Activated naive CD4-positive, alpha-beta T cell treated with Interleukin-2 at 50 U/mL for 16 hours (primary cell): ENCODE measurements around the gene LCE3D.
"Not testable (repeated sequence)": the region's sequence is repeated elsewhere in the genome, so short reads cannot be mapped to it uniquely, and the experiment has no call there.

ENCODE experiments used
- DNase-seq: peaks from one replicate; pipeline ENCODE4 v3.0.0-alpha.2; 2020

Gene LCE3D

GRCh38 chr1:152580433-152580832 is at the start of gene LCE3D:
Gene LCE3D, minus strand, starts transcription at chr1:152580516. Its CDS starts 580 bp downstream, at chr1:152579936.
- DNase-seq, result no peak

GRCh38 chr1:152626744-152627143 is 46.4 kb upstream of the LCE3D start:
- DNase-seq, result no peak

GRCh38 chr1:152623203-152623844 is 43.0 kb upstream of the LCE3D start:
- no peak for DNase-seq

GRCh38 chr1:152622803-152623202 is 42.5 kb upstream of the LCE3D start, which contains the start of gene LCE3A:
Gene LCE3A, minus strand, starts transcription at chr1:152623103. Its CDS starts 0 bp downstream, at chr1:152623103.
- DNase-seq, result no peak

- no peak for DNase-seq
Measured at GRCh38 chr1:152621993-152622392, 41.7 kb upstream of the LCE3D start.

- DNase-seq, result no peak
Measured at GRCh38 chr1:152613511-152613910, 33.2 kb upstream of the LCE3D start, which contains the start of gene LCE3B. Gene LCE3B, plus strand, starts transcription at chr1:152613811. Its CDS starts 0 bp downstream, at chr1:152613811.

GRCh38 chr1:152599934-152600333 is 19.6 kb upstream of the LCE3D start, which contains the start of gene LCE3C:
Gene LCE3C, plus strand, starts transcription at chr1:152600234. Its CDS starts 498 bp downstream, at chr1:152600732.
- DNase-seq, result no peak

GRCh38 chr1:152596986-152597385 is 16.7 kb upstream of the LCE3D start:
- DNase-seq, result no peak

GRCh38 chr1:152585586-152585985 is 5.3 kb upstream of the LCE3D start:
- no peak for DNase-seq

- DNase-seq, result no peak
Measured at GRCh38 chr1:152582647-152583046, 2.3 kb upstream of the LCE3D start.

- DNase-seq, result not testable (repeated sequence)
Measured at GRCh38 chr1:152579526-152579925, 790 bp downstream of the LCE3D start.

GRCh38 chr1:152577168-152577567 is 3.1 kb downstream of the LCE3D start:
- DNase-seq, result no peak

GRCh38 chr1:152566681-152567080 is 13.6 kb downstream of the LCE3D start, which contains the start of gene LCE3E:
Gene LCE3E, minus strand, starts transcription at chr1:152566780. Its CDS starts 572 bp downstream, at chr1:152566208.
- DNase-seq, result no peak

GRCh38 chr1:152565535-152566215 is 14.6 kb downstream of the LCE3D start:
- DNase-seq, result no peak

- DNase-seq, result no peak
Measured at GRCh38 chr1:152565115-152565514, 15.2 kb downstream of the LCE3D start.

- DNase-seq, result not testable (repeated sequence)
Measured at GRCh38 chr1:152548358-152548757, 32.0 kb downstream of the LCE3D start.

GRCh38 chr1:152546704-152547103 is 33.6 kb downstream of the LCE3D start:
- DNase-seq, result no peak

GRCh38 chr1:152543820-152544219 is 36.5 kb downstream of the LCE3D start:
- DNase-seq, result no peak

- no peak for DNase-seq
Measured at GRCh38 chr1:152539901-152540300, 40.4 kb downstream of the LCE3D start.

- DNase-seq, result no peak
Measured at GRCh38 chr1:152537496-152537895, 42.8 kb downstream of the LCE3D start.

GRCh38 chr1:152535774-152536173 is 44.5 kb downstream of the LCE3D start:
- no peak for DNase-seq

GRCh38 chr1:152533327-152533938 is 46.9 kb downstream of the LCE3D start:
- peak; percentile 19 for DNase-seq
